PC-3 (cell line): ENCODE measurements around the gene ADIRF. TPM values are rescaled to one million over a fixed set of nuclear protein-coding genes. Genes with fewer than 3 reads are reported as not detected.

Experiments
- ATAC-seq: fragments of 200-7000 bp; cut with Tn5 transposase; 2 replicates; pipeline ENCODE4 v1.9.1; 2020; ENCODE audit warnings: mild to moderate bottlenecking, moderate library complexity
- BruUV-seq: library from RNA; stranded (reverse); fragments of 400-500 nt; replicated peaks from 2 replicates; lab custom pipeline; 2021; lab: Mats Ljungman, UMichigan
- CTCF ChIA-PET: fragments of 300-600 bp; sonication (Branson Sonifier 250); formaldehyde crosslinking; loops from one replicate; lab custom pipeline; 2022; ENCODE audit warnings: antibody characterized with exemption; lab: Charles Lee
- POLR2A ChIA-PET: fragments of 300-600 bp; sonication (Branson Sonifier 250); formaldehyde crosslinking; loops from one replicate; lab custom pipeline; 2022; ENCODE audit warnings: antibody characterized with exemption; ENCODE audit not compliant: unreplicated experiment; lab: Charles Lee
- DNase-seq: peaks from one replicate; pipeline ENCODE4 v3.0.0-alpha.2; 2015
- H2AFZ ChIP-seq: fragments of 300-600 bp; sonication (generic); 2 replicates; pipeline ENCODE4 v1.6.0; 2016; ENCODE audit warnings: antibody characterized with exemption, low read length
- H3F3A ChIP-seq: fragments of 300-600 bp; sonication (generic); one replicate; pipeline ENCODE4 v1.6.0; 2017; ENCODE audit warnings: antibody characterized with exemption, low read length, control low read depth, mild to moderate bottlenecking; ENCODE audit not compliant: unreplicated experiment
- H3K27ac ChIP-seq: fragments of 300-600 bp; sonication (generic); 2 replicates; pipeline ENCODE4 v1.5.1; 2016; ENCODE audit warnings: mild to moderate bottlenecking, low read length
- H3K27me3 ChIP-seq: fragments of 300-600 bp; sonication (generic); 2 replicates; pipeline ENCODE4 v1.6.1; 2016; ENCODE audit warnings: low read length, mixed read lengths
- H3K36me3 ChIP-seq: fragments of 300-600 bp; sonication (generic); 2 replicates; pipeline ENCODE4 v1.6.1; 2016; ENCODE audit warnings: low read depth, mixed run types, low read length, mixed read lengths
- H3K4me1 ChIP-seq: fragments of 300-600 bp; sonication (generic); 2 replicates; pipeline ENCODE4 v1.5.1; 2016; ENCODE audit warnings: low read length; ENCODE audit not compliant: insufficient read depth
- H3K4me2 ChIP-seq: fragments of 300-600 bp; sonication (generic); 2 replicates; pipeline ENCODE4 v1.6.0; 2016; ENCODE audit warnings: low read length
- H3K4me3 ChIP-seq: fragments of 300-600 bp; sonication (generic); 2 replicates; pipeline ENCODE4 v1.5.1; 2016; ENCODE audit warnings: mild to moderate bottlenecking, low read length, mixed read lengths
- H3K79me2 ChIP-seq: fragments of 300-600 bp; sonication (generic); 2 replicates; pipeline ENCODE4 v1.6.1; 2017; ENCODE audit warnings: low read length, mixed read lengths
- H3K9ac ChIP-seq: fragments of 300-600 bp; sonication (generic); 2 replicates; pipeline ENCODE4 v1.6.0; 2016; ENCODE audit warnings: mild to moderate bottlenecking, low read length
- H3K9me2 ChIP-seq: fragments of 300-600 bp; sonication (generic); replicated peaks from 2 replicates; pipeline ENCODE4 v1.6.1; 2016; ENCODE audit warnings: mixed run types, low read length, mixed read lengths
- H3K9me3 ChIP-seq: fragments of 300-600 bp; sonication (generic); 2 replicates; pipeline ENCODE4 v1.6.1; 2016; ENCODE audit warnings: low read length, mixed read lengths
- H4K20me1 ChIP-seq: fragments of 300-600 bp; sonication (generic); 2 replicates; pipeline ENCODE4 v1.6.1; 2016; ENCODE audit warnings: low read length, mixed read lengths
- CTCF ChIP-seq: fragments of 300-600 bp; sonication (generic); conservative IDR thresholded peaks from 2 replicates; pipeline ENCODE4 v1.5.1; 2017; ENCODE audit warnings: antibody characterized with exemption, low read depth, mild to moderate bottlenecking, low read length
- EZH2 ChIP-seq: fragments of 300-600 bp; sonication (generic); IDR thresholded peaks from one replicate; pipeline ENCODE4 v1.6.1; 2017; ENCODE audit warnings: antibody characterized with exemption, mild to moderate bottlenecking, low read length; ENCODE audit not compliant: unreplicated experiment
- EZH2phosphoT487 ChIP-seq: fragments of 300-600 bp; sonication (generic); IDR thresholded peaks from 2 replicates; pipeline ENCODE4 v1.6.1; 2018; ENCODE audit warnings: mild to moderate bottlenecking, antibody characterized with exemption, low read length, borderline replicate concordance
- intact Hi-C: fragments of 100-400 bp; cut with micrococcal nuclease; formaldehyde crosslinking; loops from 2 replicates; pipeline ENCODE4 v1.9.0; 2023
- total RNA-seq: library from RNA; depleted of rRNA; stranded (reverse); fragments of >200 nt; gene quantifications from 2 replicates; pipeline ENCODE4 v1.2.3, GENCODE V29; 2014

ADIRF gene
- total RNA-seq, 1 experiment from 2014 or later: 259 TPM

GRCh38 chr10:86955501-86956194 lies 12.6 kb upstream of the ADIRF start:
- TF ChIP-seq EZH2 (no peak), CTCF (no peak), EZH2phosphoT487 (no peak)
- ATAC-seq (no peak), DNase-seq (no peak)
- no peaks in the 10 kb centered on the region for H3K27me3 ChIP-seq
- H3K9me3 ChIP-seq: no peaks in the 10 kb centered on the region
- H3K9me2 ChIP-seq: no peaks in the 10 kb centered on the region
- no peak overlapping the region for H3K27ac ChIP-seq
- peaks cover 21% of the 10 kb centered on the region for H3K4me1 ChIP-seq
- H4K20me1 ChIP-seq: no peaks in the 10 kb centered on the region
- no TSS peak for BruUV-seq
- no peaks in the 10 kb centered on the region for H3K79me2 ChIP-seq
- no peak overlapping the region for H3K4me3 ChIP-seq
- no peaks in the 10 kb centered on the region for H3K36me3 ChIP-seq
- POLR2A ChIA-PET: no interaction called here
- H3K4me2 ChIP-seq: no peak overlapping the region
- intact Hi-C loops: no loop called here
- no peak overlapping the region for H2AFZ ChIP-seq
- CTCF ChIA-PET: no interaction called here
- no peak overlapping the region for H3K9ac ChIP-seq
- H3F3A ChIP-seq: no peaks in the 10 kb centered on the region

- Histone ChIP-seq H3K9me2 (no peaks in the 10 kb centered on the region), H2AFZ (no peak overlapping the region), H3F3A (no peaks in the 10 kb centered on the region), H3K4me2 (no peak overlapping the region), H3K9ac (no peak overlapping the region), H3K27ac (no peak overlapping the region), H3K4me3 (no peak overlapping the region), H3K79me2 (no peaks in the 10 kb centered on the region), H3K4me1 (peaks cover 28% of the 10 kb centered on the region), H3K9me3 (no peaks in the 10 kb centered on the region), H3K36me3 (no peaks in the 10 kb centered on the region), H4K20me1 (no peaks in the 10 kb centered on the region), H3K27me3 (no peaks in the 10 kb centered on the region)
- ATAC-seq (no peak), DNase-seq (no peak)
- intact Hi-C loops: no loop called here
- no TSS peak for BruUV-seq
- no peak for TF ChIP-seq EZH2
- TF ChIP-seq CTCF: no peak
- TF ChIP-seq EZH2phosphoT487: no peak
- CTCF ChIA-PET: no interaction called here
- POLR2A ChIA-PET: no interaction called here
Measured at GRCh38 chr10:86956195-86956847, 12.0 kb upstream of the ADIRF start.

- H3K4me3 ChIP-seq: no peak overlapping the region
- BruUV-seq: no TSS peak
- POLR2A ChIA-PET: no interaction called here
Measured at GRCh38 chr10:86956848-86957448, 11.3 kb upstream of the ADIRF start.

More at GRCh38 chr10:86956848-86957448, 11.3 kb upstream of the ADIRF start:
- Histone ChIP-seq H3K9ac (no peak overlapping the region), H3K4me1 (peaks cover 33% of the 10 kb centered on the region), H3K4me2 (no peak overlapping the region), H3K27ac (no peak overlapping the region), H3K27me3 (no peaks in the 10 kb centered on the region), H3K79me2 (no peaks in the 10 kb centered on the region), H2AFZ (no peak overlapping the region), H3K9me2 (no peaks in the 10 kb centered on the region), H3K9me3 (no peaks in the 10 kb centered on the region), H3K36me3 (no peaks in the 10 kb centered on the region), H4K20me1 (no peaks in the 10 kb centered on the region), H3F3A (no peaks in the 10 kb centered on the region)
- CTCF ChIA-PET: no interaction called here
- DNase-seq: no peak
- ATAC-seq: no peak
- intact Hi-C loops: no loop called here
- TF ChIP-seq EZH2phosphoT487 (no peak), CTCF (no peak), EZH2 (no peak)
